Panc1 (cell line): ENCODE measurements around the gene PRKCB.

ENCODE experiments used
- POLR2AphosphoS5 ChIP-seq: IDR thresholded peaks from 2 replicates; pipeline ENCODE4 v1.6.1; 2012; ENCODE audit warnings: mild to moderate bottlenecking, low read depth, low read length, moderate library complexity
- SIN3A ChIP-seq: IDR thresholded peaks from 2 replicates; pipeline ENCODE4 v1.6.1; 2012; ENCODE audit warnings: low read depth, mild to moderate bottlenecking, low read length, moderate library complexity, borderline replicate concordance; ENCODE audit not compliant: insufficient read depth
- TF ChIP-seq, protein P1 (sequence below): fragments of 450-650 bp; IDR thresholded peaks from 2 replicates; pipeline ENCODE4 v1.5.1; 2017; ENCODE audit warnings: mild to moderate bottlenecking
- TF ChIP-seq, protein P2 (sequence below), 2 experiments: IDR thresholded peaks; 2 replicates each; pipeline ENCODE4 v1.6.1; 2011 to 2012; ENCODE audit warnings: low read depth in 2 of 2, control low read depth in 1 of 2, low read length in 1 of 2, mild to moderate bottlenecking in 1 of 2, moderate library complexity in 1 of 2; ENCODE audit not compliant: insufficient read depth in 1 of 2

DNA sequence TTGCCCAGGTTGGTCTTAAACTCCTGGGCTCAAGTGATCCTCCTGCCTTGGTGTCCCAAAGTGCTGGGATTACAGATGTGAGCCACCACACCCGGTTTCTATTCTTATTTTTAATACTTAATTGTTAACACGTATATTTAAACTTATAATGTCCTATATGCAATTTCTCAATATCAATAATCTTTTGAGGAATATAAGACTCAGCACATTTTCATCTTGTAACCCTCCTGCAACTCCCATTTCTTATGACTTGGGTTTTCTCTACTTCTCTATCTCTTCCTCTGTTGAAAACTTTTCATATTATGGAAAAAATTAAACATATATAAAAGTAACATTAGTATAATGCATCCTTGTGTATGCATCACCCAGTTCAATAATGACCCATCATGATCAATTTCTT, 150.7 kb downstream of the PRKCB start:
- TF ChIP-seq, protein P1, sequence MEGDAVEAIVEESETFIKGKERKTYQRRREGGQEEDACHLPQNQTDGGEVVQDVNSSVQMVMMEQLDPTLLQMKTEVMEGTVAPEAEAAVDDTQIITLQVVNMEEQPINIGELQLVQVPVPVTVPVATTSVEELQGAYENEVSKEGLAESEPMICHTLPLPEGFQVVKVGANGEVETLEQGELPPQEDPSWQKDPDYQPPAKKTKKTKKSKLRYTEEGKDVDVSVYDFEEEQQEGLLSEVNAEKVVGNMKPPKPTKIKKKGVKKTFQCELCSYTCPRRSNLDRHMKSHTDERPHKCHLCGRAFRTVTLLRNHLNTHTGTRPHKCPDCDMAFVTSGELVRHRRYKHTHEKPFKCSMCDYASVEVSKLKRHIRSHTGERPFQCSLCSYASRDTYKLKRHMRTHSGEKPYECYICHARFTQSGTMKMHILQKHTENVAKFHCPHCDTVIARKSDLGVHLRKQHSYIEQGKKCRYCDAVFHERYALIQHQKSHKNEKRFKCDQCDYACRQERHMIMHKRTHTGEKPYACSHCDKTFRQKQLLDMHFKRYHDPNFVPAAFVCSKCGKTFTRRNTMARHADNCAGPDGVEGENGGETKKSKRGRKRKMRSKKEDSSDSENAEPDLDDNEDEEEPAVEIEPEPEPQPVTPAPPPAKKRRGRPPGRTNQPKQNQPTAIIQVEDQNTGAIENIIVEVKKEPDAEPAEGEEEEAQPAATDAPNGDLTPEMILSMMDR: no peak
- TF ChIP-seq POLR2AphosphoS5: no peak
- TF ChIP-seq, protein P2, sequence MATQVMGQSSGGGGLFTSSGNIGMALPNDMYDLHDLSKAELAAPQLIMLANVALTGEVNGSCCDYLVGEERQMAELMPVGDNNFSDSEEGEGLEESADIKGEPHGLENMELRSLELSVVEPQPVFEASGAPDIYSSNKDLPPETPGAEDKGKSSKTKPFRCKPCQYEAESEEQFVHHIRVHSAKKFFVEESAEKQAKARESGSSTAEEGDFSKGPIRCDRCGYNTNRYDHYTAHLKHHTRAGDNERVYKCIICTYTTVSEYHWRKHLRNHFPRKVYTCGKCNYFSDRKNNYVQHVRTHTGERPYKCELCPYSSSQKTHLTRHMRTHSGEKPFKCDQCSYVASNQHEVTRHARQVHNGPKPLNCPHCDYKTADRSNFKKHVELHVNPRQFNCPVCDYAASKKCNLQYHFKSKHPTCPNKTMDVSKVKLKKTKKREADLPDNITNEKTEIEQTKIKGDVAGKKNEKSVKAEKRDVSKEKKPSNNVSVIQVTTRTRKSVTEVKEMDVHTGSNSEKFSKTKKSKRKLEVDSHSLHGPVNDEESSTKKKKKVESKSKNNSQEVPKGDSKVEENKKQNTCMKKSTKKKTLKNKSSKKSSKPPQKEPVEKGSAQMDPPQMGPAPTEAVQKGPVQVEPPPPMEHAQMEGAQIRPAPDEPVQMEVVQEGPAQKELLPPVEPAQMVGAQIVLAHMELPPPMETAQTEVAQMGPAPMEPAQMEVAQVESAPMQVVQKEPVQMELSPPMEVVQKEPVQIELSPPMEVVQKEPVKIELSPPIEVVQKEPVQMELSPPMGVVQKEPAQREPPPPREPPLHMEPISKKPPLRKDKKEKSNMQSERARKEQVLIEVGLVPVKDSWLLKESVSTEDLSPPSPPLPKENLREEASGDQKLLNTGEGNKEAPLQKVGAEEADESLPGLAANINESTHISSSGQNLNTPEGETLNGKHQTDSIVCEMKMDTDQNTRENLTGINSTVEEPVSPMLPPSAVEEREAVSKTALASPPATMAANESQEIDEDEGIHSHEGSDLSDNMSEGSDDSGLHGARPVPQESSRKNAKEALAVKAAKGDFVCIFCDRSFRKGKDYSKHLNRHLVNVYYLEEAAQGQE (IDR thresholded peaks at IDR 0.05; ENCODE audit: insufficient read depth in 1 of 2, low read depth in 2 of 2, low read length in 1 of 2): no peak
- no peak for TF ChIP-seq SIN3A
